Left cardiac atrium (tissue), 4 donors: Measurements from ENCODE around the gene BBS9. TPM values are rescaled to one million over a fixed set of nuclear protein-coding genes. Genes with fewer than 3 reads are reported as not detected.

Experiments
- ATAC-seq, 2 donors: fragments of 200-7000 bp; cut with Tn5 transposase; one replicate each; pipeline ENCODE4 v1.9.1; 2020; ENCODE audit warnings: mild to moderate bottlenecking in 2 of 2, moderate library complexity in 2 of 2
- DNase-seq: peaks from one replicate; pipeline ENCODE4 v3.0.0-alpha.2; 2020
- intact Hi-C, 2 donors: fragments of 100-400 bp; cut with DNase I; formaldehyde crosslinking; loops; one replicate each; pipeline versions ENCODE4 v1.14.1 to v1.15.1; 2022 to 2023
- total RNA-seq, 2 donors: library from RNA; stranded (reverse); fragmentation: NEBNext Ultra II Directional; extraction: Animal tissue kit (Norgen Biotek cat#: 25700); gene quantifications; one replicate each; pipeline ENCODE4 v1.2.1, GENCODE V29; 2021
- donor health status: DM: no; HTN: yes; CAD: no.
- donor health status: DM: no; HTN: yes; CAD: no; lungs with severe emphysema.
- donor health status: DM: yes; HTN: yes; CAD: no.
- donor health status: Dilated cardiomyopathy.

The BBS9 gene
- total RNA-seq, 2 donors from 2014 or later: 9.6 to 14.1 TPM

- ATAC-seq (no peak), DNase-seq (no peak)
- intact Hi-C loops: no loop called here
Observed at GRCh38 chr7:33411020-33411419, 281.7 kb downstream of the BBS9 start.

- intact Hi-C loops: no loop called here
- ATAC-seq (no peak), DNase-seq (no peak)
Observed at GRCh38 chr7:33412331-33412730, 283.0 kb downstream of the BBS9 start.

- DNase-seq (no peak), ATAC-seq (no peak)
- intact Hi-C loops: no loop called here
Observed at GRCh38 chr7:33418251-33418701, 288.9 kb downstream of the BBS9 start.

DNA sequence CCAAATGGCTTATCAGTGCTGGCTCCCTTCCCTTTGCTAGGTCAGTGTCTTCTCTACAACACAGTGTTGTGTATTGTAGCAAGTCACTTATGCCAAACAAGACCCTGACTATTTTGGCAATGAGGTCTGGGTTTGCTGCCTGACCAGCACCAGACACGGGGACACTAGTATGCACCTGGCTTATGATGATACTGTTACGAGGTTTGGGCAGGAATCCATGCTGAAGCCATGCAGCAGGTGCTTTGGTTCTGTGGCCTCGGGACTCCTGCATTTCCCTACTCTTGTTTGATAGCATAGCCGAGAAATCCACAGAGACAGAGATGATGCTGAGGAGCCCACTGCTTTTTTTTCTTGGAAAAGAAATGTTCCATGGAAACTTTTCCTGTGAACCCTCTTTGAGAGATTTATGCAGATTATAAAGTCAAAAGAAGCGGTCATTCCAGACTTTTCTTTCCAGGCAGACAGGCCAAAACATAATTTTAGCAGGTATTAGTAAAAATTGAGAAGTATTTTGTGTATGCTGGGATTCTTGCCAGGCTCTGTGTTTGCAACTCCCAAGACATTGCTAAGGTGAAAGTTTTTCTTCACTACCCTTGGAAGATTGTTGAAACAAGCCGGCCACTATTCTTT, 291.1 kb downstream of the BBS9 start:
- ATAC-seq (no peak), DNase-seq (no peak)
- intact Hi-C loops: no loop called here

DNA sequence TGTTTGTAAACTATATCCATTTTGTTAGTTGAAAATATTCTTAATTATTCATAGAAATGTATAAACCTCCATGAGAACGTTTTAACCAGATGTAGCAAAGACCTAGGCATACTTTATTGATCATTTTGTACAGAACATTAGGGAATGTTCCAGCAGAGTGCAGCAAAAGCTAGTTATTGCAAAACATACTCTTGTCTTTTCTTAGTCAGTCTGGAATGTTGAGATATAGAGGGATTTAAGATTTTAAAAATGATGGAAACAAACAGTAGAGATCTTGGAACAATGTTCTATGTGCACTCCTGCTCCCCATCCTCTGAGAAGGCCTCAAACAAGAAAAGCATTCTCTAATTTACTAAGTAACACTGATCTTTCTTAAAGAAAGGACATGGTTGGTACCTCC, 292.1 kb downstream of the BBS9 start:
- DNase-seq (no peak), ATAC-seq (no peak)
- intact Hi-C loops: no loop called here

GRCh38 chr7:33422141-33422540, 292.8 kb downstream of the BBS9 start:
- DNase-seq: no peak
- ATAC-seq: no peak
- intact Hi-C loops: no loop called here

DNA sequence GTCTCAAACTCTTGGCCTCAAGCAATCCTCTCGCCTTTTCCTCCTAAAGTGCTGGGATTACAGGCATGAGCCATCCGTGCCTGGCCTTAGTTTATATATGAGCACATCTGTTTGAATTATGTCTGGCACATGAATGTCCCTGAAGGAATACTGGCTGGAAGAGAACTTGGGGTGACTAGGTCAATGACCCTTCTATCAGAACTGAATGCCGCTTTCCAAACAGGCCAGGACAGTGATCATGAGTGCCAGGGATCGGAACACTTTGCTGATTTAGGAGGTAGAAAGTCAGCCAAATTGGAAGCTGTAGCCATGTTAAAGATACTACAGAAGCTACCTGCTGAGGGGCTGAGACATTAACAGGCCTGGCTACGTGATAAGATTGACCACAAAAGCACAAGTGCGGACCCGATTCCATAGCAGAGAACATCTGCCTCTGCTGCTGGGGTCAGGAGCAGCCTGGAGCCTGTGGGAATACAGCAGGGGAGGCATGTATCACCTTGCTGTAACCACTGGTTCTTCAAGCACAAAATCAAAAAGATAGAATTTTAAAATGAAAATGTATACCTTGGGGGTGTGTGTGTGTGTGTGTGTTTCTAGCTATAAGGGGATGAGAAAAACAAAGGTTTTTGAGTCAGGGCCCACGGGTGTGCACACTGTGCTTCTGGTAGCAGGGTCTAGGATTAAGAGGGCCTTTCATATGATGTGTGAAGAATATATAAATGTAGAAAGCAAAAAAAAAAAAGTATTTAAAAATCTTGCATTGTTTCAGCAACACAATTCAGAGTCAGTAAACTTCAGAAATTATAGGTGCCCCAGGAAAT, 293.7 kb downstream of the BBS9 start:
- intact Hi-C loops: no loop called here
- DNase-seq: no peak
- ATAC-seq: no peak

DNA sequence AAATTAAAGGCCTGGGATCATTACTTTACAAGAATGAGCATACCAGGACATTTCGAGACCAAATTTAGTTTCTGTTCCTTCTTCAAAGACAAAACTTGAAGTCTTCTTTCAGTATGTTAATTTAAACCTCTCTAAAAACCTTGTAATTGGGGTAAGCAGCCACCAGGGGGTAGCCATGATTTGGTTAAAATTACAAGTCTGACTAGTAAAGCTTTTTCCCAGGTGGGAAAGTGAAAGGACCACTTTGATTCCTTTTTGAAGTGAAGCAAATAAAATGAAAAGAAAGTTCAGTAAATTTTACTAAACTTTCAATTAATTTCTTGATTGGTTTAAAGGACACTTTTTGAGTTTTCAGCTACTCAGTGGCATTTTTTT, 294.3 kb downstream of the BBS9 start:
- ATAC-seq (no peak), DNase-seq (no peak)
- intact Hi-C loops: no loop called here

- no peak for ATAC-seq
- intact Hi-C loops: no loop called here
Observed at GRCh38 chr7:33425395-33425794, 296.0 kb downstream of the BBS9 start.

GRCh38 chr7:33425929-33426678, 296.7 kb downstream of the BBS9 start:
- intact Hi-C loops: no loop called here
- ATAC-seq (no peak), DNase-seq (no peak)

More at GRCh38 chr7:33425395-33425794, 296.0 kb downstream of the BBS9 start:
- DNase-seq: no peak

DNA sequence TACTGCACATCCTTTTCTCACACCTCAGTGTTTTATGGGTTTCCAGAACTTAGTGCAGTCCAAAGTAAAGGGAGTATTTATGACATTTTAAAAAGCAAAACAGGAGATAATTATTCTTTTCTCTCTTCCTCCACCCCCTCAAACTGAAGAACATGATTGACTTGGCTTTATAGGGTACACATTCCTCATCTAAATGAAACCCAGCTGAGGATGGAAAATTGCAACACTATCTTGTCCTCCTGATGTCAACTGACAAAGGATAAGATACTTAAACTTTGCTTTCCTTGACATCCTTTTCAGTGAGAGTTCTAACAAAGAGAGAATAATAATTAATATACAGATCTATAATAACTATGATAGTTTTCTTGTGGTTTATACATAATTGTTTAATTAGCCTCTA, 299.1 kb downstream of the BBS9 start:
- DNase-seq (no peak), ATAC-seq (no peak)
- intact Hi-C loops: no loop called here

GRCh38 chr7:33431543-33431942, 302.2 kb downstream of the BBS9 start:
- no peak for ATAC-seq
- intact Hi-C loops: no loop called here
- no peak for DNase-seq

- ATAC-seq (no peak), DNase-seq (no peak)
- intact Hi-C loops: no loop called here
Observed at GRCh38 chr7:33432821-33433220, 303.5 kb downstream of the BBS9 start.

GRCh38 chr7:33433357-33433756, 304.0 kb downstream of the BBS9 start:
- ATAC-seq (no peak), DNase-seq (no peak)
- intact Hi-C loops: no loop called here

- DNase-seq: no peak
- peak; percentile 26 to 72 for ATAC-seq
- intact Hi-C loops: no loop called here
Observed at GRCh38 chr7:33444511-33444910, 315.1 kb downstream of the BBS9 start.

DNA sequence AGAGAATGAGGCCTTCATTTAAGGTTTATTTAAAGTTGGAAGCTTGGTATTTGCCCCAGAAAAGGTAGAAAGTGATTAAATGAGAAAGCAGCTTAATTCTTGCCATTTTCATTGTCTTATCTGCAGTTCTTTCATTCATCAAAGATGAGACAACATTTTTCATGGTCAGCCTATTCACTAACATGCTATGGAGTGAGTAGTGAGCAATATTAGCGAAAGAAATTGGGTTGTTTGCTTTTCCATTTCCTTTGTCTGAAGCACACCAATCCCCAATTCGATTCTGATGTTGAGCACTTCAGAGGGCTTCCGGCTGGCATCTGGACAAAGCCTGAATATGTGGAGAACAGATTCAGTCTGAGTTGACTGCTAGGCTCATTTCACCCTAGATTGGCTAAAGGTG, 317.2 kb downstream of the BBS9 start:
- intact Hi-C loops: no loop called here
- no peak for ATAC-seq
- no peak for DNase-seq

DNA sequence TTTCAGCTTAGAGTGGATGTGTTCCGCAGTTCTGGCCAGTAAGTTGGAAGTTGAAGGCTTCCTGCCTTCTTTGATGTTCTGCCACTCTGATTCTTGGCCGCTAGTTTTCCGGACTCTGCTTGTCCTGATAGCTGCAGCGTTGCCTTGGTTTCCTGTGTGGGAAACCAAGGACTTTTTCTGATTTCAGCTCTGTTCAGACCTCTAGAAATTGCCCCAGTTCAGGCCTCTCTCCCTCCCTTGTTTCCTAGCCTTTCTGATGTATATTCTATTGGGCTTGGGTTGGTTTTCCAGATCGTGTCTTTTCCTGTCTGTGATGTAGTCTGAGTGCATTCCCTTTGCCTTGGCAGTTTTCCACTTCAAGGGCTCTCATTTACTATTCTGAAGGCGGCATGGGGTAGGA, 318.7 kb downstream of the BBS9 start:
- intact Hi-C loops: no loop called here
- peak; percentile 38 for DNase-seq

DNA sequence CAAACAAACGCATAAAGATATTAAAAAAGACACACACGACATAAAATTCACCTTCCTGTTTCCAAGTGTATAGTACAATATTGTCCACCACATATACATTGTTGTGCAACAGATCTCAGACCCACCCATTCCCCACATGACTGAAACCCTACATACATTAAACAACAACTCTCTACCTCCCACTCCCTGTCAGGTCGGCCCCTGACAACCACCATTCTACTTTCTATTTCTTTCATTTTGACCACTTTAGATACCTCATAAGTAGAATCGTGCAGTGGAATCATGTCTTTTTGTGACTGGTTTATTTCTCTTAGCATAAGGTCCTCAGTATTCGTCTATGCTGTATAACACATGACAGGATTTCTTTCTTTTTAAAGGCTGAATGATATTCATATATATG, 320.5 kb downstream of the BBS9 start:
- ATAC-seq (no peak), DNase-seq (no peak)

More for the DNA sequence above, 318.7 kb downstream of the BBS9 start:
- ATAC-seq: peak; percentile 23 to 36

GRCh38 chr7:33452805-33453502, 323.6 kb downstream of the BBS9 start:
- no peak for ATAC-seq
- DNase-seq: no peak
- intact Hi-C loops: loop anchor here in 1 of 2 donors (10.0 kb wide), 1 partner anchor 442 kb away; no protein-coding TSS in a partner anchor

More for the DNA sequence above, 320.5 kb downstream of the BBS9 start:
- intact Hi-C loops: loop anchor here in 1 of 2 donors (10.0 kb wide), 1 partner anchor 445 kb away; no protein-coding TSS in a partner anchor
